ENCODE measurements around the gene GLIS2. TPM values are rescaled to one million over a fixed set of nuclear protein-coding genes. Genes with fewer than 3 reads are reported as not detected.

The GLIS2 gene
- total and polyA plus RNA-seq, 10 of the 15 experiments (the other 5 are each of a cell fraction or from before 2014, with no cell fraction given): 0.03 to 0.64 (median 0.18) TPM; not detected in 4

GRCh38 chr16:4298761-4299522, 16.9 kb upstream of the GLIS2 start (continued):
- TF ChIP-seq ATF2 (IDR thresholded peaks at IDR 0.05; ENCODE audit: low read length) (no peak), KLF5 (IDR thresholded peaks at IDR 0.05; ENCODE audit: partially characterized antibody) (no peak)

- Histone ChIP-seq H3K36me3 (ENCODE audit: control insufficient read depth in 2 of 2, insufficient read depth in 2 of 2, low read length in 1 of 2) (peaks cover 2 to 14% of the 10 kb centered on the region in 2 experiments; a peak in 2 of 4 replicates), H3K27me3 (replicated peaks in 1 of 2; ENCODE audit: control insufficient read depth in 2 of 2, insufficient read depth in 2 of 2, low read length in 1 of 2) (no peaks in the 10 kb centered on the region), H3K9me3 (replicated peaks; ENCODE audit: control insufficient read depth, insufficient read depth, low read length) (no peaks in the 10 kb centered on the region), H3K4me3 (no peak overlapping the region), H2AFZ (ENCODE audit: control insufficient read depth, low read depth, low read length) (no peak overlapping the region), H3K79me2 (ENCODE audit: control insufficient read depth, insufficient read depth, low read length) (peaks cover 12% of the 10 kb centered on the region), H3K27ac (ENCODE audit: control insufficient read depth, insufficient read depth) (no peak overlapping the region), H3K4me2 (ENCODE audit: control insufficient read depth, insufficient read depth) (no peak overlapping the region), H4K20me1 (ENCODE audit: control insufficient read depth, insufficient read depth) (no peaks in the 10 kb centered on the region), H3K9ac (ENCODE audit: control insufficient read depth, insufficient read depth, low read length) (no peak overlapping the region), H3K4me1 (ENCODE audit: control insufficient read depth, insufficient read depth, low read length) (peaks cover 7% of the 10 kb centered on the region)
- DNase-seq (ENCODE audit: low read depth, low spot score) (no peak), ATAC-seq (no peak), FAIRE-seq (no peak)
- SMC1A ChIA-PET (ENCODE audit: uncharacterized antibody, unreplicated experiment): no interaction called here
- 98% methylated on average over 4 of the region's 4 CpGs for WGBS (ENCODE audit: insufficient coverage, insufficient replicate concordance, low lambda C conversion rate, missing lambda C conversion rate)
- RAD21 ChIA-PET (ENCODE audit: unreplicated experiment): no interaction called here
- no TSS peak for BruUV-seq (replicated peaks)
- POLR2A ChIA-PET: no interaction called here
- in situ Hi-C loops (cut with MboI): no loop called here
- CTCF ChIA-PET: interaction anchor here (0.7 to 1.5 kb wide), 4 partner anchors 11 to 103 kb away, joined by 3 to 4 read pairs (median 3); no protein-coding TSS in a partner anchor
- intact Hi-C loops (cut with micrococcal nuclease; ENCODE audit: unreplicated experiment): no loop called here
- no peak for TF ChIP-seq PML (IDR thresholded peaks at IDR 0.05; ENCODE audit: low read length)
- no peak for TF ChIP-seq RAD51 (IDR thresholded peaks at IDR 0.05)
- TF ChIP-seq MYC (IDR thresholded peaks at IDR 0.05; ENCODE audit: insufficient read depth, insufficient read length, insufficient replicate concordance, low read length, severe bottlenecking): no peak
- no peak for TF ChIP-seq ZNF687 (IDR thresholded peaks at IDR 0.05)
- TF ChIP-seq SMAD1 (IDR thresholded peaks at IDR 0.05; ENCODE audit: low read depth, partially characterized antibody): no peak
- no peak for TF ChIP-seq RUNX3 (IDR thresholded peaks at IDR 0.05; ENCODE audit: low read length)
- TF ChIP-seq IKZF2 (IDR thresholded peaks at IDR 0.05): no peak
- TF ChIP-seq RB1 (IDR thresholded peaks at IDR 0.05; ENCODE audit: borderline replicate concordance): no peak
- TF ChIP-seq CREM (IDR thresholded peaks at IDR 0.05; ENCODE audit: low read depth): no peak
- no peak for TF ChIP-seq ZZZ3 (IDR thresholded peaks at IDR 0.05; ENCODE audit: control insufficient read depth, insufficient read length, low read depth)
- no peak for TF ChIP-seq NKRF (conservative IDR thresholded peaks at IDR 0.05)
- TF ChIP-seq NR2C1 (IDR thresholded peaks at IDR 0.05): no peak
These were observed 14.7 kb upstream of the GLIS2 start for GRCh38 chr16:4301177-4301576.
